ENCODE data around the gene ARPIN. TPM values are rescaled to one million over a fixed set of nuclear protein-coding genes. Genes with fewer than 3 reads are reported as not detected.
A peak's percentile ranks its signal among the peaks of the same experiment; 100 is the strongest.

ARPIN gene
- total and polyA plus RNA-seq, 7 experiments from 2014 or later, result 0.08 to 1.1 (median 0.31) TPM; not detected in 3

- ChIA-PET POLR2A (interaction anchor here (1.1 kb wide), 1 partner anchor 165 kb away, joined by 3 read pairs; no protein-coding TSS in a partner anchor), CTCF (interaction anchor here (0.7 to 1.7 kb wide), 2 partner anchors 10 to 191 kb away, joined by 3 to 7 read pairs; no protein-coding TSS in a partner anchor)
- no peak overlapping the region for H3K4me3 ChIP-seq (ENCODE audit: low read length)
- Mint-ChIP-seq H3K4me3 (no peak overlapping the region), H3K9me3 (no peaks in the 10 kb centered on the region), H3K27me3 (no peaks in the 10 kb centered on the region), H3K27ac (peak overlapping the region in 1 of 9 donors; percentile 25), H3K36me3 (peaks cover 0 to 20% (median 9%) of the 10 kb centered on the region in 5 donors), H3K4me1 (peaks cover 0 to 9% (median 0%) of the 10 kb centered on the region in 7 donors)
- H3K4me1 ChIP-seq (ENCODE audit: control insufficient read depth in 2 of 2, insufficient read depth in 2 of 2, low read length in 2 of 2), result no peaks in the 10 kb centered on the region
- H3K27me3 ChIP-seq (ENCODE audit: control insufficient read depth in 2 of 2, insufficient read depth in 2 of 2, low read length in 2 of 2), result no peaks in the 10 kb centered on the region
- intact Hi-C loops (cut with micrococcal nuclease), result no loop called here
- DNase-seq (no peak), ATAC-seq (no peak)
- H3K9me3 ChIP-seq (ENCODE audit: control insufficient read depth in 2 of 3, low read length in 3 of 3), result no peaks in the 10 kb centered on the region
- peaks cover 0 to 45% (median 5%) of the 10 kb centered on the region in 3 experiments for H3K36me3 ChIP-seq (ENCODE audit: control insufficient read depth in 2 of 3, insufficient read depth in 3 of 3, low read length in 3 of 3)
- H3K27ac ChIP-seq (ENCODE audit: low read depth, low read length), result no peak overlapping the region
Measured at GRCh38 chr15:89864958-89865739, 47.6 kb downstream of the ARPIN start.

DNA sequence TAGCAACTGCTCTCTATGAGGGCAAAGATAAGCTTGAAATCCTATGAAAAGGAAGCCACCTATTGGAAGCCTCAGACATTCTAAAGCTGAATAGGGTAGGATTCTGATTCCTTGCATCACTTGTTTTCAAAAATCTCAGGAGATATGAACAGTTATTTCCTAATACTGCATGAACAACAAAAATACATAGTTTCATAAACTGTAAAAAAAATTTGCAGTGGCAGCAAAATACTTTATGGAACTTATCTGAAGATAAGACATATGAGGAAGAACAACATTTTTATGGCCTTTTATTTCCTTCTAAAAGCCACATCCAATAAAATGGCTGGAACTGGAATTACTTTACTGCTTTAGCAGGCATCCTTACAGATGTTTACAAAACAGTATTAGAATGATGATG, 48.8 kb downstream of the ARPIN start:
- peaks cover 0 to 9% (median 0%) of the 10 kb centered on the region in 7 donors for H3K4me1 Mint-ChIP-seq
- no peaks in the 10 kb centered on the region for H3K9me3 Mint-ChIP-seq
- ATAC-seq (no peak), DNase-seq (no peak)
- CTCF ChIA-PET, result no interaction called here
- no peak overlapping the region for H3K4me3 Mint-ChIP-seq
- Histone ChIP-seq H3K4me3 (ENCODE audit: low read length) (no peak overlapping the region), H3K36me3 (ENCODE audit: control insufficient read depth in 2 of 3, insufficient read depth in 3 of 3, low read length in 3 of 3) (peaks cover 0 to 42% (median 5%) of the 10 kb centered on the region in 3 experiments), H3K27me3 (ENCODE audit: control insufficient read depth in 2 of 2, insufficient read depth in 2 of 2, low read length in 2 of 2) (no peaks in the 10 kb centered on the region), H3K27ac (ENCODE audit: low read depth, low read length) (no peak overlapping the region), H3K9me3 (ENCODE audit: control insufficient read depth in 2 of 3, low read length in 3 of 3) (no peaks in the 10 kb centered on the region), H3K4me1 (ENCODE audit: control insufficient read depth in 2 of 2, insufficient read depth in 2 of 2, low read length in 2 of 2) (no peaks in the 10 kb centered on the region)
- POLR2A ChIA-PET, result interaction anchor here (1.1 kb wide), 1 partner anchor 164 kb away, joined by 3 read pairs; no protein-coding TSS in a partner anchor
- no peak overlapping the region for H3K27ac Mint-ChIP-seq
- intact Hi-C loops (cut with micrococcal nuclease), result no loop called here
- H3K27me3 Mint-ChIP-seq, result no peaks in the 10 kb centered on the region
- peaks cover 0 to 17% (median 12%) of the 10 kb centered on the region in 5 donors for H3K36me3 Mint-ChIP-seq

DNA sequence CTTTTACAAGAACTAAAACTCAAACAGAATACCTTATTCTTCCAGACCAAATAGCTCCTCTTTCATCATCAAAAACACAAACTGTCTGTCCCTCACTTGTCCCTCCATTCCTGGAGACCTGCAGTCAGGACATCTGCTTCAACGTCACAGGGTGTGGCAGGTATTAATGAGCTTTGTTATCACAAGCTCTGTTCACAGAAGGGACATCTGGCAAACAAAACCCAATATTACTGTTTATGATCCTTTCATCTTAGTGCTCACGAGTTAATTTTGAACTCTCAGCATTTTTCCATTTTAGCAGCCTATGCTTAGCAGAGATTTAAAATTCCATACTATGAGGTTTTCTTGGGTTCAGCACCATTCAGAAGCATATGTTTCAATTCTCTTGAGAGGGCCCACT, 51.9 kb downstream of the ARPIN start:
- Mint-ChIP-seq H3K27me3 (no peaks in the 10 kb centered on the region), H3K27ac (no peak overlapping the region), H3K4me1 (peaks cover 0 to 9% (median 0%) of the 10 kb centered on the region in 7 donors), H3K36me3 (peaks cover 0 to 33% (median 21%) of the 10 kb centered on the region in 5 donors), H3K9me3 (no peaks in the 10 kb centered on the region), H3K4me3 (no peak overlapping the region)
- Histone ChIP-seq H3K27ac (ENCODE audit: low read depth, low read length) (no peak overlapping the region), H3K27me3 (ENCODE audit: control insufficient read depth in 2 of 2, insufficient read depth in 2 of 2, low read length in 2 of 2) (no peaks in the 10 kb centered on the region), H3K36me3 (ENCODE audit: control insufficient read depth in 2 of 3, insufficient read depth in 3 of 3, low read length in 3 of 3) (peaks cover 0 to 42% (median 5%) of the 10 kb centered on the region in 3 experiments), H3K4me3 (ENCODE audit: low read length) (no peak overlapping the region), H3K9me3 (ENCODE audit: control insufficient read depth in 2 of 3, low read length in 3 of 3) (no peaks in the 10 kb centered on the region), H3K4me1 (ENCODE audit: control insufficient read depth in 2 of 2, insufficient read depth in 2 of 2, low read length in 2 of 2) (no peaks in the 10 kb centered on the region)
- DNase-seq (no peak), ATAC-seq (no peak)
- ChIA-PET CTCF (interaction anchor here (0.7 kb wide), 1 partner anchor 279 kb away, joined by 3 read pairs; no protein-coding TSS in a partner anchor), POLR2A (no interaction called here)
- intact Hi-C loops (cut with micrococcal nuclease), result no loop called here

- H3K27ac ChIP-seq (ENCODE audit: low read depth, low read length), result no peak overlapping the region
- no peaks in the 10 kb centered on the region for H3K27me3 ChIP-seq (ENCODE audit: control insufficient read depth in 2 of 2, insufficient read depth in 2 of 2, low read length in 2 of 2)
- H3K4me3 ChIP-seq (ENCODE audit: low read length), result no peak overlapping the region
- DNase-seq (no peak), ATAC-seq (no peak)
- Mint-ChIP-seq H3K36me3 (peaks cover 0 to 30% (median 16%) of the 10 kb centered on the region in 5 donors), H3K4me3 (no peak overlapping the region), H3K27ac (no peak overlapping the region), H3K9me3 (no peaks in the 10 kb centered on the region), H3K4me1 (peaks cover 0 to 9% (median 0%) of the 10 kb centered on the region in 7 donors), H3K27me3 (no peaks in the 10 kb centered on the region)
- H3K36me3 ChIP-seq (ENCODE audit: control insufficient read depth in 2 of 3, insufficient read depth in 3 of 3, low read length in 3 of 3), result peaks cover 0 to 39% (median 5%) of the 10 kb centered on the region in 3 experiments
- ChIA-PET POLR2A (no interaction called here), CTCF (interaction anchor here (0.7 kb wide), 1 partner anchor 279 kb away, joined by 3 read pairs; no protein-coding TSS in a partner anchor)
- H3K4me1 ChIP-seq (ENCODE audit: control insufficient read depth in 2 of 2, insufficient read depth in 2 of 2, low read length in 2 of 2), result no peaks in the 10 kb centered on the region
- intact Hi-C loops (cut with micrococcal nuclease), result no loop called here
- no peaks in the 10 kb centered on the region for H3K9me3 ChIP-seq (ENCODE audit: control insufficient read depth in 2 of 3, low read length in 3 of 3)
Measured at GRCh38 chr15:89860431-89860830, 52.3 kb downstream of the ARPIN start.

DNA sequence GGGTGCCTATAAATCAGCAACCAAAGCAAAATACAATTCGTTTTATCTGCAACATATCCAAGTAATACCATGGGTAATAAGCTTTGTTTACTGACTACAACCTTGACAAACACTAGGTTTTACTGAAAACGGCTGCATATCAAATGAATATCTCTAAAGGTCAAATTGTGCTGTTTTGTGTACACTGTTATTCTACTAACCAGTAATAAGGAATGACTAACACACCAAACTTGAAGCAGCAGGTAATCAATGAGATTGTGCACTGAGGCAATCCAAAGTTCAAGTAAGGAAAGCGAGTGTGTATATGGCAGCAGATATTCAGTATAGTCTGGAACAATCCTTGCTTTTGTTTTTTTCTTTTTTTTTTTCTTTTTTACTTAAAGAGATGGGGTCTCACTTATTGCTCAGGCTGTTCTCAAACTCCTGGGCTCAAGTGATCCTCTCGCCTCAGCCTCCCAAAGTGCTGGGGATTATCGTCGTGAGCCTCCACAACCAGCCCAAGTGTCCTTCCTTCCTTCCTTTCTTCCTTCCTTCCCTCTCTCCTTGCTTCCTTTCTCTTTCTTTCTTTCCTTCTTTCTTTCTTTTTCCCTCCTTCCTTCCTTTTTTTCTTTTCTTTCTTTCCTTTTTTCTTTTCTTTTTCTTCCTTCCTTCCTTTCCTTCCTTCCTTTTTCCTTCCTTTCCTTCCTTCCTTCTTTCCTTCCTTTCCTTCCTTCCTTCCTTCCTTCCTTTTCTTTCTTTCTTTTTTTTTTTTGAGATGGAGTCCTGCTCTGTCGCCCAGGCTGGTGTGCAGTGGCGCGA, 53.9 kb downstream of the ARPIN start:
- ATAC-seq, result no peak
- Mint-ChIP-seq H3K9me3 (no peaks in the 10 kb centered on the region), H3K4me1 (peaks cover 0 to 9% (median 0%) of the 10 kb centered on the region in 7 donors), H3K36me3 (peaks cover 0 to 30% (median 16%) of the 10 kb centered on the region in 5 donors), H3K4me3 (no peak overlapping the region), H3K27me3 (no peaks in the 10 kb centered on the region), H3K27ac (no peak overlapping the region)
- Histone ChIP-seq H3K27me3 (ENCODE audit: control insufficient read depth in 2 of 2, insufficient read depth in 2 of 2, low read length in 2 of 2) (no peaks in the 10 kb centered on the region), H3K4me3 (ENCODE audit: low read length) (no peak overlapping the region), H3K27ac (ENCODE audit: low read depth, low read length) (no peak overlapping the region), H3K36me3 (ENCODE audit: control insufficient read depth in 2 of 3, insufficient read depth in 3 of 3, low read length in 3 of 3) (peaks cover 0 to 33% (median 5%) of the 10 kb centered on the region in 3 experiments), H3K4me1 (ENCODE audit: control insufficient read depth in 2 of 2, insufficient read depth in 2 of 2, low read length in 2 of 2) (no peaks in the 10 kb centered on the region), H3K9me3 (ENCODE audit: control insufficient read depth in 2 of 3, low read length in 3 of 3) (no peaks in the 10 kb centered on the region)
- no peak for DNase-seq
- intact Hi-C loops (cut with micrococcal nuclease), result no loop called here
- CTCF ChIA-PET, result no interaction called here
- POLR2A ChIA-PET, result no interaction called here

DNA sequence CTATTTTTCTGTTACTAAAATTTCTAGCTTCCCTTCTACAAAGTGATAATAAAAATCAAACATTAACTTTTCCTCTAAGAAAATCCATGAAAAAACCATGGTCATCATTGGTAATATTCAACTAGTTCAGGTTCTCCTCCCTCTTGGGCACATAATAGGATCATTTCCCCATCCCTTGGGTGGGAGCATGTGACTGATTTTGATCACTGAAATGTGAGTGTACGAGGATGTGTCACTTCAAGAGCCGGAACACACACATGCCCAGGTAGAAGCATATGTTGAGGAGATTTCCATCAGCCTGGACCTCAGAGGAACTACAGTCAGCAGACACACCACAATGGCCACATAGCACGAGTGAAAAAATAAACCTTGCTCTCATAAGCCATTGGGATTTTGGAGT, 55.1 kb downstream of the ARPIN start:
- Histone ChIP-seq H3K36me3 (ENCODE audit: control insufficient read depth in 2 of 3, insufficient read depth in 3 of 3, low read length in 3 of 3) (peaks cover 1 to 30% (median 5%) of the 10 kb centered on the region in 3 experiments), H3K4me1 (ENCODE audit: control insufficient read depth in 2 of 2, insufficient read depth in 2 of 2, low read length in 2 of 2) (no peaks in the 10 kb centered on the region), H3K4me3 (ENCODE audit: low read length) (no peak overlapping the region), H3K27me3 (ENCODE audit: control insufficient read depth in 2 of 2, insufficient read depth in 2 of 2, low read length in 2 of 2) (no peaks in the 10 kb centered on the region), H3K9me3 (ENCODE audit: control insufficient read depth in 2 of 3, low read length in 3 of 3) (no peaks in the 10 kb centered on the region), H3K27ac (ENCODE audit: low read depth, low read length) (no peak overlapping the region)
- Mint-ChIP-seq H3K27ac (peak overlapping the region in 1 of 9 donors; percentile 67), H3K4me3 (no peak overlapping the region), H3K4me1 (peaks cover 0 to 9% (median 0%) of the 10 kb centered on the region in 7 donors), H3K27me3 (no peaks in the 10 kb centered on the region), H3K9me3 (no peaks in the 10 kb centered on the region), H3K36me3 (peaks cover 0 to 38% (median 20%) of the 10 kb centered on the region in 5 donors)
- DNase-seq (no peak), ATAC-seq (no peak)
- POLR2A ChIA-PET, result no interaction called here
- intact Hi-C loops (cut with micrococcal nuclease), result no loop called here
- CTCF ChIA-PET, result no interaction called here
